ENCODE data around the gene SPNS2.

The SPNS2 gene

DNA sequence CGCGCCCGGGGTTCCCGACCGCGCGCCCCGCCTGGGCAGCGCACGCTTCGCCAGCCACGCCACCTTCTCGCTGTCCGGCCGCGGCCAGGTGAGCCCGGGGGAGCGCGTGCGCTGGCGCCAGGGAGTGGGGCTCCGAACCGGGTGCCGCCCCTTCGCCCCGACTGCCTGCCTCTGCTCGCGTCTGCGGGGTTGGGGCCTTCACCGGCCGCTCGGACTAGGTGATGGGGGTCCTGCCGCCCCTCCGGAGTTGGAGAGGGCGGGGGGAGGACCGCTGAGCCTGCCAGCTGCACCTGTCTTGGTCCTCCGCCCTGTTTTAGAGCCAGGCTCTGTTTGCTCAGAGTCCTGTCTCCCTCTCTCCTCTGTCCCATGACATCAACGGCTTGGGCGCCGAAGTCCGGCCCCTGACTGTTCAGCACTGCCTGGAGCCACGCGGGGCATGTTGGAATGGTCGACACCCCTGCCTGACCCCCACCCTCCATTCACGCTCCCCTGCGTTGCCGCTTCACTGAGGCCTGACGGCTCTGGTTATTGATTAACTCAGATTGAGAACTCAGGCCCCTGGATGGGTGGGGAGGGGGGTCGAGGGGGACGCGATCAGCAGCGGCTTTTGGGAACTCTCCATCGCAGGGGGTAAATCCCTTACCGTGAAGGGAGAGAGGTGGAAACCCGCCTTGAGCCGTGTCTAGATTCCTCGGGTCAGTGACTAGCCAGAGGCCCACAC is 86.4 kb downstream of the SPNS2 start:
- DNase-seq (ENCODE audit: extremely low read depth in 1 of 2, low read depth in 1 of 2), result no peak

DNA sequence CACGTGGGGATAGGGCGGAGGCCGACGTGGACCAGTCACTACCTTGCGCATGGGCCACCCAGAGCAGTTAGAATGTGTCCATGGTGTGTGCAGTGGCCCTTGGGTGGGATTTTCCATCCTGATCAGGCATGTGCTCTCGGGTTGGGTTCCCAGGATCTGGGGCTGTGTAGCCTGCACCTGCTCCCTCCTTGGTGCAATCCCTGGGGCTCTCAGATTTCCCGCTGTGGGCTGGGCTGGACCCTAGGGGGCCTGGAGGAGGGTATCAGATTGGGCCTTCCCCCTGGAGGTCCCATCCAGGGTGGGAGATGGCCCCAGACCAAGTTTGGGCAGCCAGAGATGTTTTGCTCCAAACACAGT is 86.9 kb downstream of the SPNS2 start:
- no peak for DNase-seq (ENCODE audit: extremely low read depth in 1 of 2, low read depth in 1 of 2)

DNA sequence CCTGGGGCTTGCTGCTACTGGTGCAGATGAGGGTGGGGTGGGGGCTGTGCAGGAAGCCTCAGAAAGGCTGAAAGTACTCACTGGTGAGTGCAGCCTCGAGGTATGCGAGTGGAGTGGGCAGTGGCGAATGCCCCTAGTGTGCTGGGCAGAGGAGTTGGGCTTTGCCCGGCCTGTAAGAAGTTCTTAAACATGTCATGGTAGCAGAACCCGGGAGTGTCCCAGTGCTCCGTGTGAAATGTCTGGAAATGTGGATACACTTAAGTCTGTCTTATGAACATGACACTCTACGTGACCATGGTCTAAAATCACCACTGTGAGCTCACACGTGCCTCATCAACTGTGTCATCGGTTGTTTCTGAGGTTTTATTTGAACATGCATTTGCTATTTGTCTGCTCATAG is 87.4 kb downstream of the SPNS2 start:
- no peak for DNase-seq (ENCODE audit: extremely low read depth in 1 of 2, low read depth in 1 of 2)

DNA sequence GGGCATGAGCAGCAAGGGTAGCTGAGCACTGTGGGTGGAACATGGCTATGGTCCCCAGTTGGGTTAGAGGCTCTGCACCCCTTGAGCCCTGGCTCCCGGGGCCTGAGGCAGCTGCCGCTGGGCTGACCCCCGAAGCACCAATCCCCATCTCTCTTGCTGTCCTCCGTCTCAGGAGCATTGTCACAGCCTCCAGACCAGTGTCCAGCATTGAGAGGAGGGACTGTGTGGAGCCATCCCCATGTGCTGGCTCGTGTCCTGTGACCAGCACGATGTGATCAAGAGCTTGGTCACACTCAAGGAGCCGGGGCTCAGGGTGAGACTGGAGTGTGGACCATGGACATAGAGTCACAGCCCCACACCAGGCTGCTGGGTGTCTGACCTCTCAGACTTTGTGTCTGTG is 88.5 kb downstream of the SPNS2 start:
- DNase-seq (ENCODE audit: extremely low read depth in 1 of 2, low read depth in 1 of 2), result no peak

DNA sequence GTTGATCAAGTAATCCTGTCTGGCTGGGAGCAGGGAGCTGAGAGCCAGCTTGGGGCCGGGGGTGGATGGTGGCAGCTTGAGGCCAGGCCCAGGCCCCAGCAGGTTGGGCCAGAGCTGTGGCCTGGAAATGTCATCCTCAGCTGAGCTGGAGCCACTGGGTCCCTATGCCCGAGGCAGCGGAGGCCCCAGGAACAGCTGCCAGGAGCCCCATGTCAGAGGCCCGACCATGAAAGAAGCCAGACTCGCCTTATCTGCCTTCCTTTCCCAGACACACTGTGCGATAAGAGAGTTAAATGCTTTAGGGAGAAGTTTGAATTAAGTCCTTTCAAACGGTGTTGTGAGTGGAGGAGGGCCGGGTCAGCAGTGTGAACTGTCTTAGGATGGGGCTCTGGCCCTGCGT is 89.1 kb downstream of the SPNS2 start:
- no peak for DNase-seq (ENCODE audit: extremely low read depth in 1 of 2, low read depth in 1 of 2)

DNA sequence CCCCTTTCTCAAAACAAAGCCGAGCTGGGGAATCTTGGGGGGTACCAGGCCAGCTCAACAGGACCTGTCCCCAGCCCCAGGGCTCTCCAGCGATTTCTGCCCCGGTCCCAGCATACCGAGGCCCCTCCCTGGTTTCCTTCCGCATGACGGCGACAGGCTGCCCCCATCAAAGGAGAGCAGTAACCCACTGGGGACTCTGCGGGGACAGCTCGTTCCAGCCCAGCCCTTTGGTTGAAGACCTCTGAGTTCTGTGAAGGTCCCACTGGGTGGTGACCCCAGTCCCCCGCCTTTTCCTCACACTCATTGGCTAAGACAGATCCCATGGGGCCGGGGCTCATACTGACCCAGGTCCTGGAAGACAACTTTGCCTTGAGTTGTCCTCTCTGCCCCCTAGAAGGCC is 89.7 kb downstream of the SPNS2 start:
- no peak for DNase-seq (ENCODE audit: extremely low read depth in 1 of 2, low read depth in 1 of 2)

Measured in stimulated activated CD8-positive, alpha-beta memory T cell treated with anti-CD3 and anti-CD28 coated beads, Interleukin-7, amount 100 ng/mL, for 48 hours (primary cell).